Measurements from ENCODE around the gene MAGOH. TPM values are rescaled to one million over a fixed set of nuclear protein-coding genes. Genes with fewer than 3 reads are reported as not detected.

The MAGOH gene
- total RNA-seq, 1 experiment from 2014 or later: 75.7 TPM

DNA sequence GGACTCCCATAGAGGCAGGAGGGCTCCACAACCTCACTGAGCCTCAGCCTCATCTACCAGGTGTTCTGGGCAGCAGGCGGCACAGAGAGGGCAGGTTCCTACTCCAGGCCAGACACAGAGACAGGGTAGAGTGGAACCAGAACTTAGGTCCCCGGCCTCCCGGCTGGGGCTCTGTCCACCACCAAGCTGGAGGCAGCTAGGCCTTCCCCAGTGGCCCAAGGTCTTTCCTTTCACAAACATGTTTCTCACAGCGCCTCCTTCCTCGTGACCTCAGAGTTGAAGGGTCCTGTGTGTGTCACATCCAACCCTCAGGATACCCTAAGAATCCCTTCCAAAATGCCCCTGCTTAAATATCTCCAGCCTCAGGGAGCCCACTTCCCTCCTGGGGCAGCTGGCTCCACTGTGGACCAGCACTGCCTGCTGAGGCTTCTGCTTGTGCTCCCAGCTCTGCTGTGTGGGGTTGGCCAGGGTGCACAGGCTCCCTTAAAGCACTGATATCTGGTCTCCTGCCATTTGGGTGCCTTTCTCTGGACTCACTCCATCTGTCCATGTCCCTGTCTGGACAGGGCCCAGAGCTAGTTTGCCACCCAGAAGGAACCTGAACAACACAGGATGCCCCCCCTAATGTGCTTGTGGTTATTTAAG is 33.2 kb upstream of the MAGOH start:
- TF ChIP-seq, protein P1, sequence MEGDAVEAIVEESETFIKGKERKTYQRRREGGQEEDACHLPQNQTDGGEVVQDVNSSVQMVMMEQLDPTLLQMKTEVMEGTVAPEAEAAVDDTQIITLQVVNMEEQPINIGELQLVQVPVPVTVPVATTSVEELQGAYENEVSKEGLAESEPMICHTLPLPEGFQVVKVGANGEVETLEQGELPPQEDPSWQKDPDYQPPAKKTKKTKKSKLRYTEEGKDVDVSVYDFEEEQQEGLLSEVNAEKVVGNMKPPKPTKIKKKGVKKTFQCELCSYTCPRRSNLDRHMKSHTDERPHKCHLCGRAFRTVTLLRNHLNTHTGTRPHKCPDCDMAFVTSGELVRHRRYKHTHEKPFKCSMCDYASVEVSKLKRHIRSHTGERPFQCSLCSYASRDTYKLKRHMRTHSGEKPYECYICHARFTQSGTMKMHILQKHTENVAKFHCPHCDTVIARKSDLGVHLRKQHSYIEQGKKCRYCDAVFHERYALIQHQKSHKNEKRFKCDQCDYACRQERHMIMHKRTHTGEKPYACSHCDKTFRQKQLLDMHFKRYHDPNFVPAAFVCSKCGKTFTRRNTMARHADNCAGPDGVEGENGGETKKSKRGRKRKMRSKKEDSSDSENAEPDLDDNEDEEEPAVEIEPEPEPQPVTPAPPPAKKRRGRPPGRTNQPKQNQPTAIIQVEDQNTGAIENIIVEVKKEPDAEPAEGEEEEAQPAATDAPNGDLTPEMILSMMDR (conservative IDR thresholded peaks at IDR 0.05): no peak
- TF ChIP-seq EZH2 (IDR thresholded peaks at IDR 0.05; ENCODE audit: low read depth): no peak
- intact Hi-C loops (cut with micrococcal nuclease; ENCODE audit: unreplicated experiment): loop anchor here (10.0 kb wide), 1 partner anchor 203 kb away; no protein-coding TSS in a partner anchor
- Histone ChIP-seq H2AFZ (no peak overlapping the region), H3K4me3 (no peak overlapping the region), H3F3A (ENCODE audit: insufficient read depth, low read depth) (no peaks in the 10 kb centered on the region), H3K79me2 (ENCODE audit: low read depth) (no peaks in the 10 kb centered on the region), H4K20me1 (ENCODE audit: insufficient read depth) (0 out of 2 replicates have a peak, but pooled peaks cover 3% of the 10 kb centered on the region), H3K4me1 (replicated peaks; ENCODE audit: insufficient read depth) (peaks cover 14% of the 10 kb centered on the region; the same call in 1 of the 2 replicates), H3K4me2 (no peak overlapping the region), H3K27me3 (ENCODE audit: insufficient read depth, low read depth) (no peaks in the 10 kb centered on the region), H3K9me3 (ENCODE audit: insufficient read depth, low read depth) (no peaks in the 10 kb centered on the region), H3K9me2 (ENCODE audit: insufficient read depth) (no peaks in the 10 kb centered on the region), H3K36me3 (ENCODE audit: low read depth) (no peaks in the 10 kb centered on the region; the same call in 1 of the 2 replicates), H3K27ac (no peak overlapping the region)
- DNase-seq: no peak
- CTCF ChIA-PET: no interaction called here
- BruUV-seq (replicated peaks): no TSS peak
- POLR2A ChIA-PET (ENCODE audit: unreplicated experiment): no interaction called here

DNA sequence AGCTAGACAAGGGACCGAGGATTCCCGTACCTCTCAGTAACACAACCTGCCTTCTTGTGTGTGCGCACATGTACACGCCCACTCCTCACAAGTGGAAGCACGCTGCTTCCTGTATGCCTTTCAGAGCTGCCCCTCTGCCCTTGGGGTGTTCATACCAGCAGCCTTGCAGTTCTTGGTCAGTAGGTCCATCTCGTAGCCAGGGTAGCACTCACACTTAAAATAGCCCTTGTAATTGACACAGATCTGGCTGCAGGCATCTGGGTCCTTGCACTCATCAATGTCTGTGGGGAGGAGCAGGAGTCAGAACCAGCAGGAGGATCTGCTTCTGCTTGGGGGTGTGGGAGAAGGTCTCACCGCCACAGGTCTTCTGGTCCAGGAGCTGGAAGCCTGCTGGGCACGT is 32.6 kb upstream of the MAGOH start:
- no peak overlapping the region for H3K27ac ChIP-seq
- no peak overlapping the region for H2AFZ ChIP-seq
- H3F3A ChIP-seq (ENCODE audit: insufficient read depth, low read depth): no peaks in the 10 kb centered on the region
- no peaks in the 10 kb centered on the region for H3K9me2 ChIP-seq (ENCODE audit: insufficient read depth)
- DNase-seq: no peak
- no peak overlapping the region for H3K4me3 ChIP-seq
- H3K79me2 ChIP-seq (ENCODE audit: low read depth): no peaks in the 10 kb centered on the region
- H3K36me3 ChIP-seq (ENCODE audit: low read depth): no peaks in the 10 kb centered on the region; the same call in 1 of the 2 replicates
- H3K27me3 ChIP-seq (ENCODE audit: insufficient read depth, low read depth): no peaks in the 10 kb centered on the region
- H3K9me3 ChIP-seq (ENCODE audit: insufficient read depth, low read depth): no peaks in the 10 kb centered on the region
- H4K20me1 ChIP-seq (ENCODE audit: insufficient read depth): 0 out of 2 replicates have a peak, but pooled peaks cover 3% of the 10 kb centered on the region
- intact Hi-C loops (cut with micrococcal nuclease; ENCODE audit: unreplicated experiment): loop anchor here (10.0 kb wide), 1 partner anchor 204 kb away; no protein-coding TSS in a partner anchor
- TF ChIP-seq, protein P1 (conservative IDR thresholded peaks at IDR 0.05): no peak
- no peak for TF ChIP-seq EZH2 (IDR thresholded peaks at IDR 0.05; ENCODE audit: low read depth)
- peaks cover 14% of the 10 kb centered on the region; the same call in 1 of the 2 replicates for H3K4me1 ChIP-seq (replicated peaks; ENCODE audit: insufficient read depth)
- no peak overlapping the region for H3K4me2 ChIP-seq
- POLR2A ChIA-PET (ENCODE audit: unreplicated experiment): no interaction called here
- no TSS peak for BruUV-seq (replicated peaks)
- CTCF ChIA-PET: no interaction called here

DNA sequence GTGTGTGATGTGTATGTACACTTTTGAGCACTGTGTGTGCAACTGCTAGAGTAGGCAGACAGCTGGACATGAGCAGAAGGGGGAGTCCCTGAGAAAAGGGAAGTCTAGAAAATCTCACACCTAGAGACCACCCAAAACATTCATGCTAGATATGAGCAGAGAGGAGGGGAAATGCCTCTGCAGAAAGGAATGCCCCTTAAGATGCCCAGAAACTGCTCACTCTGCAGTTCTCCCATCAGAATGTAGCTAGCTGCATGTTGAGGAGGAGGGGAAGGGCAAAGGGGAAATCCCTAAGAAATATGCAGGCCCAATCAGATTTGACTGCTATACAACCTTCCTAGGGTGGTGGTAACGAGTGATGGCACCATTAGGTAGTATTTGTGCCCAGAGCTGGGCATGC is 31.8 kb upstream of the MAGOH start:
- no peak overlapping the region for H3K4me3 ChIP-seq
- H2AFZ ChIP-seq: no peak overlapping the region
- ChIA-PET CTCF (interaction anchor here (1.2 kb wide), 1 partner anchor 8 kb away, joined by 12 read pairs; no protein-coding TSS in a partner anchor), POLR2A (ENCODE audit: unreplicated experiment) (no interaction called here)
- no peak overlapping the region for H3K4me2 ChIP-seq
- no peaks in the 10 kb centered on the region for H3K9me2 ChIP-seq (ENCODE audit: insufficient read depth)
- no peaks in the 10 kb centered on the region for H3K9me3 ChIP-seq (ENCODE audit: insufficient read depth, low read depth)
- H3K27ac ChIP-seq: no peak overlapping the region
- H3F3A ChIP-seq (ENCODE audit: insufficient read depth, low read depth): no peaks in the 10 kb centered on the region
- BruUV-seq (replicated peaks): no TSS peak
- no peak for TF ChIP-seq EZH2 (IDR thresholded peaks at IDR 0.05; ENCODE audit: low read depth)
- TF ChIP-seq, protein P1 (conservative IDR thresholded peaks at IDR 0.05): no peak
- peaks cover 14% of the 10 kb centered on the region; the same call in 1 of the 2 replicates for H3K4me1 ChIP-seq (replicated peaks; ENCODE audit: insufficient read depth)
- no peaks in the 10 kb centered on the region for H3K27me3 ChIP-seq (ENCODE audit: insufficient read depth, low read depth)
- peaks cover 6% of the 10 kb centered on the region; the same call in 1 of the 2 replicates for H3K36me3 ChIP-seq (ENCODE audit: low read depth)
- H3K79me2 ChIP-seq (ENCODE audit: low read depth): no peaks in the 10 kb centered on the region
- no peak for DNase-seq
- intact Hi-C loops (cut with micrococcal nuclease; ENCODE audit: unreplicated experiment): loop anchor here (10.0 kb wide), 1 partner anchor 205 kb away; no protein-coding TSS in a partner anchor
- H4K20me1 ChIP-seq (ENCODE audit: insufficient read depth): 0 out of 2 replicates have a peak, but pooled peaks cover 3% of the 10 kb centered on the region
